NCI-H1417 (cell line): ENCODE results near the gene TMPRSS9.

Experiments used
- DNase-seq, 3 experiments: peaks; one replicate each; lab custom pipeline; 2025; lab: John Stamatoyannopoulos, UW

Gene TMPRSS9

DNA sequence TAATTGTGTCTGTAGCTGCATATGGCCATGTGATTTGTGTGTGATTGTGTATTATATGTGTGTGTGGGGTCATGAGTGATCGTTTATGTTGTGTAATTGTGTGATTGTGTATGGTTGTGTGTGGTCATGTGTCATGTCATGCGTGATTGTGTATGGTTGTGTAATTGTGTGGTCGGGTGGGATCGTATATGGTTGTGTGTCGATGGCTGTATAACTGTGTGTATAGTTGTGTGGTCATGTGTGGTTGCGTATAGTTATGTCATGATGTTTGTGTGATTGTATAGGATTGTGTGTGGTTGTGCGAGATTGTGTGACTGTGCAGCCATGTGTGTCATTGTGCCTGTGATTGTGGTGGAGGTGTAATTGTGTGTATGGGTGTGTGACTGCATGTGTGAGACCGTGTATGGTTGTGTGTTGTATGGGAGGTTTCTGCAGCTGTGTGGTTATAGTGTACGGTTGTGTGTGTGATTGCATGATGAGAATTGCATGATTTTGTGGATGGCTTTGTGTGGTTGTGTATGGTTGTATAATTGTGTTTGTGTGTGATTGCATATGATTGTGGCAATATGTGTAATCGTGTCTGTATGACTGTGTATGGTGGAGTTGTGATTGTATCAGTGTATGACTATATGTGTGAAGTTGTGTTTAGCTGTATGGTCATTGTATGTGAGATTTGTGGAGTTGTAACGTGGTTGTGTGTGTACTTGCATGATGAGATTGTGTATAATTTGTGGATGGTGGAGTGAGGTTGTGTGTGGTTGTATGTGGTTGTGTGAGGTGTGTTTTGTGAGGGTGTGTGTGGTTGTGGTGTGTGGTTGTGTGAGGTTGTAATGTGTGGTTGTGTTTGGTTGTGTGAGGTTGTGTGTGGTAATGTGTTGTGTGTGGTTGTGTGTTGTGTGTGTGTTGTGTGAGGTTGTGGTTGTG is 2.2 kb downstream of the TMPRSS9 start:
- no peak for DNase-seq

DNA sequence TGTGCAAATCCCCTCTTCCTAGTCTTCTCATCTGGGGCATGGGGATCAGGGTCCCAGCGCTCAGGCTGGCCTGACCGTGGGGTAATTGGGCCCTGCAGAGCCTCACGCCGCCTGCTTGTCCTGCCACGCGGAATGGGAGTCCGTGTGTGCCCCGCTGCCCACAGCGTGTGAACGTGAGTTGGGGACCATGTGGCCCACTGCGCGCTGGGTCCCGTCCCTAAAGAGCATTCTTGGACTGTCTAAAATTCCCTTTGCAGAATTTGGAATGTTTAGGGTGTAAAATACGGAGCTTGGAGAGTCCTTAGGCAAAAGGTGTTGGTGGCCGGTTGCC is 2.9 kb downstream of the TMPRSS9 start:
- DNase-seq = no peak

DNA sequence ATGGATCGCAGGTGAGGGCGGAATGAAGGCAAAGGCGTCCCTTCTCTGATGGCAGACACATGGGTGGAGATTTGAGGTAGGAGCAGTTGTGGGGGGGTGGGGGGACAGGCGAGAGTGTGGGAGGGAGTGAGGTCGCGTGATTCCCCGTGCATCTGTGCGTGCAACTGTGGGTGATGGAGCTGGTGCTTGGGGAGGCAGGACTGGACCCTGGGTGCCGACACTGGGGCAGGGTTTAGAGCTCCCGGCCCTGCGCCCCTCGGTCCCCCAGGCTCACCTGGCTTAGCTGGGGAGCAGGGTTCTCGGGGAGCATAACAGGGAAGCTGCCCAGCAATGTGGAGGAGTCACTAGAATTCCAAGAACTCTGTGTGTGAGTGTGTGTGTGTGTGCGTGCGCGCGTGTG is 3.4 kb downstream of the TMPRSS9 start:
- no peak for DNase-seq

DNA sequence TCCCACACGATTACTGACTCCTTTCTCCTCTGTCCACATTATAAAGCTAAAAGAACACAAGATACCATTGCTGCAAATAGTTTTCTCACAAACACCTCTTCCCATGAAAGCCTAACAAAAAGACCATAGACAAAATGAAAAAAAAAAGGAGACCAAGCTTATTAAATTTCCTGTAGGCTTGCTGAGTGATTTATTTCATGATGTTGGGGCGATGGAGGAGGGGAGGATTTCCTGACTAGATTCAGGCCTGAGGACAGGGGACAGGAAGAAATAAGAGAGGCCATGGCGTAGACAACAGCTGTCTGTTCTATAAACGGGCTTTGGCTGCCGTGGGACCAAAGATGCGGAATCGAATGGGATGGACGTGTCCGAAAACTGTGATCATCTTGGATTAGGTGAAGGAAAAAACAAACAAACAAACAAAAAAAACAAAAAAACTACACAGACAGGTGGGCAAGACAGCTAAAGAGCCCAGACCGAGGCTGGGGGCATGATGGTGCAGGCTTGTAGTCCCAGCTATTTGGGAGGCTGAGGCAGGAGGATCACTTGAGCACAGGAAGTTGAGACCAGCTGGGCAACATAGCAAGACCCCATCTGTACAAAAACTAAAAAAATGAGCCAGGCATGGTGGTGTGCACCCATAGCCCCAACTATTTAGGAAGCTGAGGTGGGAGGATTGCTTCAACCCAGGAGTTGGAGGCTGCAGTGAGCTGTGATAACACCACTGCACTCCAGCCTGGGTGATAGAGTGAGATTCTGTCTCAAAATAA is 5.3 kb downstream of the TMPRSS9 start:
- no peak for DNase-seq

DNA sequence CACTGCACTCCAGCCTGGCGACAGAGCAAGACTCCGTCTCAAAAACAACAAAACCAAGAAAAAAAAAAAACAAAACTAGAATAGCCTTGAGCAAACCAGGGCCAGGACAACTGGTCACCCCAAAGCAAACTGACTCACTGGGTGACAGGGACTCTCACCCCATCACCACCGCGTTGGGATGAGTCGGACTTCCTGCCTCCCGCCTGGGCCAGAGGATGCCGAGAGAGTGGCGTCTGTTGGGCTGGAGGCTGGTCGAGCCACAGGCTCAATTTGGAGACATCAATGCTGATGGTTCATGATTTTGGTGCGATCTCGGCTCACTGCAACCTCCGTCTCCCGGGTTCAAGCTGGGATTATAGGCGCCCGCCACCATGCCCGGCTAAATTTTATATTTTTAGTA is 11.6 kb downstream of the TMPRSS9 start:
- no peak for DNase-seq

DNA sequence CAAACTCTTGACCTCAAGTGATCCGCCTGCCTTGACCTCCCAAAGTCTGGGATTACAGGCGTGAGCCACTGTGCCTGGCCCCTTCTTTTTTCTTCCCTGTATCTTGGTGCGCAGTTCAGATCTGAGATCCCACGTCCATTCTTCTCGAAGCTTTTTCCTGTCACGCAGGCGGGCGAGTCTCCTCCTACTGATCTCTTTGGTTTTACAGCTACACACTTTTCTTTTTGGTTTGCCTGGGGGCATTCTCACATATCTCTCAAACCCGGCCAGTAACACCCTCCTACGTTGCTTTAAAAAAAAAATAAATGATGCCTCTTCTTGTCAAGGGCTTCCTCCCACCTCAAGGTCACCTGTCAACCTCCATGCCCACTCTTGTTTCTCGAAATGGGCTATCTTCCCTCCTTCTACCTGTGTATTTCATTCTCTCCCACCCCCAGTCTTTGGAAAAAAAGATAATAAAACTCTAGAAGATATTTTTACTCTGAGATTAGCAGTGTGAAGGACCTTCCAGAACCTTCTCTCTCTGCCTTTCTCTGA is 12.1 kb downstream of the TMPRSS9 start:
- no peak for DNase-seq

DNA sequence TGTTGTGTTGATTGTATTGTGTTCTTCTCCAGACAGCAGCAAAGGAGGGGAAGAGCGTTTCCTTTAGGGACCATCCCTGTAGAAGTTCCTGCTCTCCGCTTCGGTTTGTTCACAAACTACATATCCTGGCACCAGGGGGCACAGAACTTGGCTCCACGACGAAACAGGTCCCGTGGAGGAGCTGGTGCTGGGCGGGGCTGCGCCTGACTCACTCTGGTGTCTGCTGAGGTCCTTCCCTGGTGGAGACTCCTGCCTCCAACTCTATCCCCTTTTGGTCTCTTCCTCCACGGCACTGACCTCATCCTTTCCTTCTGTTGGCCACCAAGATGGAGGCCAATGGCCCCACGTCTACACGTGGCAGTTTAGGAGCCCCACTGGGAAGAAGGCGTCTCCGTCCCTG is 14.7 kb downstream of the TMPRSS9 start:
- DNase-seq = no peak

DNA sequence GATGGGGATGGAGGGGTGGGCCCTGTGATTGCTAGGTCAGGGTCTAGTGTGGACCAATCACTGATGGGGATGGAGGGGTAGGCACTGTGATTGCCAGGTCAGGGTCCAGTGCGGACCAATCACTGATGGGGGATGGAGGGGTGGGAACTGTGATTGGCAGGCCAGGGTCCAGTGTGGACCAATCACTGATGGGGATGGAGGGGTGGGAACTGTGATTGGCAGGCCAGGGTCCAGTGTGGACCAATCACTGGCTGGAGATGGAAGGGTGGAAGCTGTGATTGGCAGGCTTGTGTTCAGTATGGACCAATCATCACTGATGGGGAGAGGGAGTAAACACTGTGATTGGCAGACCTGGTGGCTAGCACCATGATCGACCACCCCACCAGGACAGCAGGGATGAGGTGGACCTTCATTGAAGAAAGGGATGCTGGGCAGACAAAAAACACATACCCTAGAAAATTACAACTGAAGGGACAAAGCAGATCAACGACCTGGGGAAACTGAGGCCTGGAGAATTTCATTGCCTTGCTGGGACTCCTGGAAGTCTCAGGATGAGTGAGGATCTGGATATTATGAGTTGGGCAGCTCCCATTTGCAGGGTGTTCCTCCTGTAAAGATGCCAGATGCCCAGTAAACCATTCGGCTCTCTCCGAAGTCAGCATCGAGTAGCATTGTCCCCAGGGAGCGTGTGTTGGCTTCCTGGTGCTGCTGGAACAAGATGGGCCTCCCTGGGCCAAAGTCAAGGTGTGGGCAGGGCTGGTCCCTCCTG is 15.5 kb downstream of the TMPRSS9 start:
- DNase-seq = no peak

DNA sequence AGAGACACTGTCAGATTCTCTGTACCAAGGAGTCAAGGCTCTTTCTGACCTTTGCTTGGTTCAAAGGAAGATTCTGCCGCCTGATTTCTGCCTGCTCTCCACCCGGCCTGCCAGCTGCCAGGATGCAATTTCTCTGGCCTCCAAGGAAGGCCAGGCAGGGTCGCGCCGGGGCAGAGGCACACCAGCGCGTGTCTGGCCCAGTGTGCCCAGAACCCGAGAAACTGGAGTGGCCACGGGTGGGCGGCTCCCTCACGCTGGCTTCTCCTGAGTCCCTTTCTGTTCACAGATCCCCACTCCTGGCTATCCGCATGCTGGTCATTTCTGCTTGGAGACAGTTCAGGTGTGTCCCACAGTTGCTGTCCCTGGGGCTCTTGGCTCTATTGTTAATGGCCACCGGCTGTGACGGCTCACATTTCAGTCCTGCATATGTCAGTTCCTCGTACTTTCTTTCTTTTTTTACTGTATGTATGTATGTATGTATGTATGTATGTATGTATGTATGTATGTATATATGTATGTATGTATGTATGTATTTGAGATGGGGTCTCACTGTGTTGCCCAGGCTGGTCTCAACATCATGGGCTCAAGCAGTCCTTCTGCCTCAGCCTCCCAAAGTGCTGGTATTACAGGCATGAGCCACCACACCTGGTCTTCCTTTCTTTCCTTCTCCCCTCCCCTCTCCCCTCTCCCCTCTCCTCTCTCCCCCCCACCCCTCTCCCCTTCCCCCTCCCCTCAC is 16.9 kb downstream of the TMPRSS9 start:
- peak in 1 of 3 experiments; percentile 30 for DNase-seq

DNA sequence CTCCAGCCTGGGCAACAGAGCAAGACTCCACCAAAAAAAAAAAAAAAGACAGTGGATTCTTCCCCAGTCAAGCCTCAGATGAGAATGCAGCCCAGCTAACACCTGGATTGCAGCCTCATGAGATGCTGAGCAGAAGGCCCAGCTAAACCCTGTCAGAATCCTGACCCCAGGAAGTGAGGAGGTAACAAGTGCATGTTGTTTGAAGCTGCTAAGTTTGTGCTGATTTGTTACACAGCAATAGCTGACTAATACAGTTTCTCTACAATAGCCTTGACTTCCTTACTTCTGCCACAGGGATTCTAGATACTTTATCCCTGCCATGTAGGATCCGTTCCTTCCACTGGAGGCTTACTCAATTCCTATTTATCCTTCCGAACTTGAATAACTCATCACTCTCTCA is 20.5 kb downstream of the TMPRSS9 start:
- no peak for DNase-seq

DNA sequence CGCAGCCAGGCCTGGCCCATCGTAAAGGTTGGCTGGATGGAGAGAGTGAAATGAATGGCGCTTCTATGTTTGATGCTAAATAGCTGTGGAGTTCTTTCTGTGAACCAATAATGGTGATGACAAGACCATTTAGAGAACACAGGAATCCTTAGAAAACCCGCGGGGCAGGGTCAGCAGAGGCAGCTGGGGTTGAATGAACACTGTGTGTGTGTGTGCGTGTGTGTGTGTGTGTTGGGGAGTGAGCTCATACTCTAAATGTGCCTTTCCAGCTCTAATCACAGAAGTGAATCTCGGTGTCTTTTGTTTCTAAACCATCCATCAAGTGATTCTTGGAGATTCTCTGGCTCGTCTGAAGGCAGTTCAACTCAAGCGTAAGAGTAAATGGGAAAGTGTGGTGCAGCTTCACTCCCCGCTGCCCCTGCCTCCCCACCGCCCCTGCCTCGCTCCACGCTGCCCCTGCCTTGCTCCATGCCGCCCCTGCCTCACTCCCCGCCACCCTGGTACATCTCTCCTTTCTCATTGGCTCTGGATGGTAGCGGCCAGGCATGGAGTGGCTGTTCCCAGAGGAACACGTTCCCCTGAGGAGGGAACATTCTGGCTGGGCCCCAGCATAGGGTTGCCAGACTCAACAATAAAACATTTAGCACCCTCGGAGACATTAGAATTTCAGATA is 21.2 kb downstream of the TMPRSS9 start:
- peak in 1 of 3 experiments; percentile 70 for DNase-seq

DNA sequence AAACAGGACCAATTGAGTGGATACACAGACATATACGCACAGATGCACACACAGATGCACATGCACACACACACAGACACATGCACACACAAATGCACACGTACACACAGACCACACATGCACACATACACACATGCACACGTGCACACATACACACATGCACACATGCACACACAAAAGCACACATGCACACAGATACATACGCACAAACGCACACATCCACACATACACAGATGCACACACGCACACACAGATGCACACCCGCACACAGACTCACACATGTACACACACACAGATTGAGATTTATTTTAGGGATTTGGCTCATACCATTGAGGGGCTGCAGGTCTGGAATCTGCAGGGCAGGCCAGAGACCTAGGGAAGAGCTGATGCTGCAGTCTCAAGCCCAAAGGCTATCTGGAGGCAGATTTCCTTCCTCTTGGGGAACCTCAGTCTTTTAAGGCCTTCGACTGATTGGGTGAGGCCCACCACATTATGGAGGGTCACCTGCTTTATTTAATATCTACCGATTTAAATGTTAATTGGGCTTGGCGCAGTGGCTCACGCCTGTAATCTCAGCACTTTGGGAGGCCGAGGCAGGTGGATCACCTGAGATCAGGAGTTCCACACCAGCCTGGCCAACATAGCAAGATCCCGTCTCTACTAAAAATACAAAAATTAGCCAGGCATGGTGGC is 22.6 kb downstream of the TMPRSS9 start:
- DNase-seq = no peak

DNA sequence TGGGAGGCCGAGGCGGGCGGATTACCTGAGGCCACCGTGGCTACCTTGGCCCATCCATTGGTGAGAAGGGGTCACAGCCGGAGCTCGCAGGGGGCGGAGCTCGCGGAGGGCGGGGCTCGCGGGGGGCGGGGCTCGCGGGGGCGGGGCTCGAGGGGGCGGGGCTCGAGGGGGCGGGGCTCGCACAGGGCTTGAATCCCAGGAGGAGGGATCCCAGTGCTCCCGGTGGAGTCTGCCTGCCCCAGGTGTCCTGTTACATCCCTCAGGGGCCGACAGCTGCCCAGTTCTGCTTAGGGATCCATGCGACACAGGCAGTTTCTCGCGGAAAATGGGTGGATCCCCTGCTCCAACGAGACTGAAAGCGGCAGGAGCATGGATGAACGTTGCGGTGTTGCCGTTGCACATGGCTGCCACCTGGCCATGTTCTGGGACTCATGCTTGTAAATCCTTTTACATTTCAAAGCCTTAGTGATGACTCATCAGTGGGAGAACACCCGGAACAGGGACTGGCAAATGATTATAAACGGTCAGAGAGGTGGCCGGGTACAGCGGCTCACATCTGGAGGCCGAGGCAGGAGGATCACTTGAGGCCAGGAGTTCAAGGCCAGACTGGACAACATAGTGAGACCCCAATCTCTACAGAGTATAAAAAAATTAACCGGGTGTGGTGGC is 25.1 kb downstream of the TMPRSS9 start:
- peak; percentile 61 to 84 (median 79) for DNase-seq

DNA sequence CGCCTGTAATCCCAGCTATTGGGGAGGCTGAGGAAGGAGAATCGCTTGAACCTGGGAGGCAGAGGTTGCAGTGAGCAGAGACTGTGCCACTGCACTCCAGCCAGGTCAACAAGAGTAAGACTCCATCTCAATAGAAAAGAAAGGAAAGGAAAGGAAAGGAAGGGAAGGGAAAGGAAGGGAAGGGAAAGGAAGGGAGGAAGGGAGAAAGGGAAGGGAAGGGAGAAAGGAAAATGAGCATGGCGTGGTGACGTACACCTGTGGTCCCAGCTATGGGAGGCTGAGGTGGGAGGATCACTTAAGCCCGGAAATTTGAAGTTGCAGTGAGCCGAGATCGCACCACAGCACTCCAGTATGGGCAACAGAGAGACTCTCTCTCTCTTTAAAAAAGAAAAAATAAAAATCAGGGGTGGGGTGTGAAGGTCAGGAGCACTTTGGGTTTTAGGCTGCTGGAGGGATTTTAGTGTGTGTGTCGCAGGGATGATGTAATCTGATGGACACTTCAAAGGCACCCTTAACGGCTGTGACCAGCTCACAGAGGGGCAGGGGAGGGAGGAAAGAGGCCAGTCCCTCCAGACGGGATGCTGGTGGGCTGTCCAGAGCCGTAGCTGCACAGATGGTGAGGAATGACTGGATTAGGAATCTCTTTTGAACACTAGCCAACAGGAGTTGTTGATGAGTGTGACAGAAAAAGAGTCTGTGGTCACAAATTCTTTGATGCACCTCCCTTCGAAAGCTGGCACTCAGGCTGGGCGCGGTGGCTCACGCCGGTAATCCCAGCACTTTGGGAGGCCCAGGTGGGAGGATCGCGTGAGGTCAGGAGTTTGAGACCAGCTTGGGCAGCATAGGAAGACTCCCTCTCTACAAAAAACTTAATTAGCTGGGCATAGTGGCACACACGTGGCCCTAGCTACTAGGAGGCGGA is 27.6 kb downstream of the TMPRSS9 start:
- DNase-seq = no peak

DNA sequence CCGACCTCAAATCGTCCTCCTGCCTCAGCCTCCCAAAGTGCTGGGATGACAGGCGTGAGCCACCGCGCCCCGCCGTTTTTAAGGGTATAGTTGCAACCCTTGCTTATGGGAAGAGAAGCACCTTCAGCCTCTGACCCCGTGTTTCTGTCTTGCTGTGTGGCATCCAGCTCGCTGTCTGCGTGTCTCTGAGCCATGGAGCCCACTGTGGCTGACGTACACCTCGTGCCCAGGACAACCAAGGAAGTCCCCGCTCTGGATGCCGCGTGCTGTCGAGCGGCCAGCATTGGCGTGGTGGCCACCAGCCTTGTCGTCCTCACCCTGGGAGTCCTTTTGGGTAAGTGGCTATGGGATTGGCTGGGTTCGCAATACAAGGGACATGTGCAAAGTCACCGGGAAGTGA is 29.5 kb downstream of the TMPRSS9 start:
- DNase-seq = no peak

DNA sequence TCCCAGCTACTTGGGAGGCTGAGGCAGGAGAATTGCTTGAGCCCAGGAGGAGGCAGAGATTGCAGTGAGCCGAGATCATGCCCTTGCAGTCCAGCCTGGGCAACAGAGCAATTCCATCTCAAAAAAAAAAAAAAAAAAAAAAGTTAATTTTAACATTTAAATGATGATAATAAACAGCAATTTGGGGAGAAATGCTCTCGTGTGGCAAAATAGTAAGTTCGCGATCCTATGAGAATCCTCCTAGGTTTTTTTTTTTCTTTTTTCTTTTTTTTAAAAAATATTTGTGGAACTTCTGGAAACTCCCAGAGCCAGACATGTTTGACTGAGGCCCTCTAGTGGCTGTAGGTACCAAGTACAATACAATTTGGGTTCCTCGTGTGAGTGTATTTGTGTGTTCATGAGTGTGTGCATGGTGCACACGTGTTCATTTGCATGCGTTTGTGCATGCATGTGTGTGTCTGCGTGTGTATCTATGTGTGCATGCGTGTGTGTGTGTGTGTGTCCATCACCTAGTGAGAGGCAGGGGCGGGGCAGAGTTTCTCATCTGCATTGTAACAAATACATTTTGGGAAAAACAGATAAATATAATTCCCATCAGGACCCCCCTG is 31.2 kb downstream of the TMPRSS9 start:
- DNase-seq = peak; percentile 57 to 89 (median 86)

DNA sequence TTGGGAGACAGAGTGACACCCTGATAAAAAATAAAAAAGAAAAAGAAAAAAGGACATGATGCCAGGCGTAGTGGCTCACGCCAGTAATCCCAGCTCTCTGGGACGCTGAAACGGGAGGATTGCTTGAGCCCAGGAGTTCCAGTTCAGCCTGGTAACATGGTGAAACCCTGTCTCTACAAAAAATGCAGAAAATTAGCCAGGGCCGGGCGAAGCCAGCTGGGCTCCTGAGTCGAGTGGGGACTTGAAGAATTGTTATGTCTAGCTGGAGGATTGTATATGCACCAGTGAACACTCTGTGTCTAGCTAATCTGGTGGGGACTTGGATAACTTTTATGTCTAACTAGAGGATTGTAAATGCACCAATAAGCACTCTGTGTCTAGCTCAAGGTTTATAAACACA is 32.3 kb downstream of the TMPRSS9 start:
- DNase-seq = no peak

DNA sequence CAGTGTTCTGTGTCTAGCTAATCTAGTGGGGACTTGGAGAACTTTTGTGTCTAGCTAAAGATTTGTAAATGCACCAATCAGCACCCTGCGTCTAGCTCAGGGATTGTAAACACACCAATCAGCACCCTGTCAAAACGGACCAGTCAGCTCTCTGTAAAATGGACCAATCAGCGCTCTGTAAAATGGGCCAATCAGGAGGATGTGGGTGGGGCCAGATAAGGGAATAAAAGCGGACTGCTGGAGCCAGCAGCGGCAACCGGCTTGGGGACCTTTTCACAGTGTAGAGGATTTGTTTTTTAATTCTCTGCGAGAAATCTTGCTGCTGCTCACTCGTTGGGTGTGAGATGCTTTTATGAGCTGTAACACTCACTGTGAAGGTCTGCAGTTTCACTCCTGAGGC is 32.8 kb downstream of the TMPRSS9 start:
- peak in 1 of 3 experiments; percentile 26 for DNase-seq
